Fibroblast of pulmonary artery (primary cell): ENCODE measurements around the gene RALY.

Source experiments
- DNase-seq: peaks from one replicate; pipeline ENCODE4 v3.0.0-alpha.2; 2010; ENCODE audit warnings: low read depth
- H3K4me3 ChIP-seq: replicated peaks from 2 replicates; pipeline ENCODE4 v1.5.1; 2011; ENCODE audit warnings: low read depth, mild to moderate bottlenecking, control low read depth, low read length, moderate library complexity
- TF ChIP-seq, protein P1 (sequence below): IDR thresholded peaks from 2 replicates; pipeline ENCODE4 v1.5.1; 2011; ENCODE audit warnings: mild to moderate bottlenecking, control low read depth, low read length, inconsistent platforms; ENCODE audit errors: missing control alignments

Gene RALY

DNA sequence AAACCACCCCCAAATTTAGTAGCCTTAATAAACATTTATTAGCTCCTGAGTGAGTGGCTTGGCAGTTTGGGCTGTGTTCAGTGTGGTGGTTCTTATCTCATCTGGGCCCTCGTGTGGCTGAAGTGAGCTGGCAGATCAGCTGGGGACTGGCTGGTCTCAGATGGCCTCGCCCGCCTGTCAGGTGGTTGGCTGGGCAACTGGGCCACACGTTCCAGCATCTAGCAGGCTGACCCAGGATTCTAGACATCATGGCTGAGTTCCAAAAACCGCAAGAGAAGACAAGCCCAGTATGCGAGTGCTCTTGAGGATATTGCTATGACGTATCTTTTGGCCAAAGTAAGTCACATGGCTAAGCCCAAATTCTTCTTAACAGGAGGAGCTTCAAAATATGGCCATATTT is 89.4 kb downstream of the RALY start:
- peak; percentile 96 for DNase-seq
- TF ChIP-seq, protein P1, sequence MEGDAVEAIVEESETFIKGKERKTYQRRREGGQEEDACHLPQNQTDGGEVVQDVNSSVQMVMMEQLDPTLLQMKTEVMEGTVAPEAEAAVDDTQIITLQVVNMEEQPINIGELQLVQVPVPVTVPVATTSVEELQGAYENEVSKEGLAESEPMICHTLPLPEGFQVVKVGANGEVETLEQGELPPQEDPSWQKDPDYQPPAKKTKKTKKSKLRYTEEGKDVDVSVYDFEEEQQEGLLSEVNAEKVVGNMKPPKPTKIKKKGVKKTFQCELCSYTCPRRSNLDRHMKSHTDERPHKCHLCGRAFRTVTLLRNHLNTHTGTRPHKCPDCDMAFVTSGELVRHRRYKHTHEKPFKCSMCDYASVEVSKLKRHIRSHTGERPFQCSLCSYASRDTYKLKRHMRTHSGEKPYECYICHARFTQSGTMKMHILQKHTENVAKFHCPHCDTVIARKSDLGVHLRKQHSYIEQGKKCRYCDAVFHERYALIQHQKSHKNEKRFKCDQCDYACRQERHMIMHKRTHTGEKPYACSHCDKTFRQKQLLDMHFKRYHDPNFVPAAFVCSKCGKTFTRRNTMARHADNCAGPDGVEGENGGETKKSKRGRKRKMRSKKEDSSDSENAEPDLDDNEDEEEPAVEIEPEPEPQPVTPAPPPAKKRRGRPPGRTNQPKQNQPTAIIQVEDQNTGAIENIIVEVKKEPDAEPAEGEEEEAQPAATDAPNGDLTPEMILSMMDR = peak; percentile 5

DNA sequence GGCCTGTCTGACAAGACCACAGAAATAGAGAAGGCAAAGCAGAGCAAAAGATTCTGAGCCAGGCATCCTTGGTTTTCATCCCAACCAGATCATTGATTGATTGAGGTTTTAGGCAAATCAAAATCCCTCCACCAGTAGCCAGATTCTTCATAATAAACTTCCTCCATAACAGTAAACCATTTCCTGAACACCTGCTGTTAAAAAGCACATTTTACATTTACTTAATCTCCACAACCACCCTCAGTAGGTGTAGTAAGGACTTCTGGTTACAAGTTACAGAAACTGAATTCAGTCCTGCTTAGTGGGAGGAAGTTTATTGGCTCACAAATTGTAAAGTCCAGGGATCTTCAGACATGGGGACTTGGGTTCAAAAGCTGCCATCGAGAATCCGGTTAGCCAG is 90.1 kb downstream of the RALY start:
- no peak overlapping the region for H3K4me3 ChIP-seq
- DNase-seq = no peak
- TF ChIP-seq, protein P1 = no peak

More for the DNA sequence above, 89.4 kb downstream of the RALY start:
- H3K4me3 ChIP-seq = no peak overlapping the region

DNA sequence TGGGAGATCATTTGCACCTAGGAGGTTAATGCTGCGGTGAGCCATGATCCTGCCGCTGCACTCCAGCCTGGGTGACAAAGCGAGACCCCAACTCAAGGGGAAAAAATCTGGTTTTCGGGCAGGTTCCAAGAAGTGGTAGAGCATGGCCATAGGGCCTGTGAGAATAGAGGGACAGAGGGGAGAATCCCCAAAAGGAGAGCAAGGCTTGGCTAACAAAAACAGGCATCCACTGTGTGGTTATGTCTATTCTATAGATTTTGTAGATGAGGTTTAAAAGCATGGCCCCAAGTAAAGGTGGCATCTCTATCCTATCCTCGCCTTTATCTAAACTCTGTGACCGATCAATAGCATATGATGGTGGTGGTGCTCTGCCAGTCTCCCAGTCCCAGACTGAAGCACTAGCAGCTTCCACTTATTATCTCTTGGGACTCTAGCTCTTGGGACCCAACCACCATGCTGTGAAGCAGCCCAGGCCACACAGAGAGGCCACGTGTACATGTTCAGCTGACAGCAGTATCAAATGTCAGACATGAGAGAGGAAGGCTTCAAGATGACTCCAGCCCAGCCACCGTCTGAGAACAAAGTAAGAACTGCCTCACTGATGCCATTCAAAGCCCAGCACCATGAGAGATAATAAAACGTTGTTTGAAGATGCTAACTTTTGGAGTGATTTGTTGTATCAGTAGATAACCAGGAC is 90.7 kb downstream of the RALY start:
- TF ChIP-seq, protein P1 = no peak
- no peak for DNase-seq
- H3K4me3 ChIP-seq = no peak overlapping the region

DNA sequence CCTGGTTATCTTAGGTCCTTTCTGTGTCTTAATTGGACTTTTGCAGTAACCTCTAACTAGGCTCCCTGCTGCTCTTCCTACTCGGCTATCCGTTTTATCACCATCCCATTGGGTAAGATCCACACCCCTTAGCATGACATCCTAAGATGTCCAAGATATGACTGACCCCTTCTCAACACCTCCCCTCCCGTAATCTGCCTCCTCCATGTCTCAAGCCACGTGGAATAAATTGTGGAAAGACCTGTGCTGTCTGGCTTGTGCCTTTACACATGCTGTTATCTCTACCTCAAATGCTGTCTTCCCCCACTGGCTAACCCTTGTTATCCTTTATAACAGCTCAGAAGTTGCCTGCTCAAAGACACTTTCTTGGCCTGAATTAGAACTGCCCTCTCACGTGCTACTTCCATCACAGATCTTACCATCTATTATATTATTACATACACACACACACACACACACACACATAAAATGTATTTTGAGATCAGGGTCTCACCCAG is 91.9 kb downstream of the RALY start:
- TF ChIP-seq, protein P1 = no peak
- H3K4me3 ChIP-seq = no peak overlapping the region
- DNase-seq = no peak

DNA sequence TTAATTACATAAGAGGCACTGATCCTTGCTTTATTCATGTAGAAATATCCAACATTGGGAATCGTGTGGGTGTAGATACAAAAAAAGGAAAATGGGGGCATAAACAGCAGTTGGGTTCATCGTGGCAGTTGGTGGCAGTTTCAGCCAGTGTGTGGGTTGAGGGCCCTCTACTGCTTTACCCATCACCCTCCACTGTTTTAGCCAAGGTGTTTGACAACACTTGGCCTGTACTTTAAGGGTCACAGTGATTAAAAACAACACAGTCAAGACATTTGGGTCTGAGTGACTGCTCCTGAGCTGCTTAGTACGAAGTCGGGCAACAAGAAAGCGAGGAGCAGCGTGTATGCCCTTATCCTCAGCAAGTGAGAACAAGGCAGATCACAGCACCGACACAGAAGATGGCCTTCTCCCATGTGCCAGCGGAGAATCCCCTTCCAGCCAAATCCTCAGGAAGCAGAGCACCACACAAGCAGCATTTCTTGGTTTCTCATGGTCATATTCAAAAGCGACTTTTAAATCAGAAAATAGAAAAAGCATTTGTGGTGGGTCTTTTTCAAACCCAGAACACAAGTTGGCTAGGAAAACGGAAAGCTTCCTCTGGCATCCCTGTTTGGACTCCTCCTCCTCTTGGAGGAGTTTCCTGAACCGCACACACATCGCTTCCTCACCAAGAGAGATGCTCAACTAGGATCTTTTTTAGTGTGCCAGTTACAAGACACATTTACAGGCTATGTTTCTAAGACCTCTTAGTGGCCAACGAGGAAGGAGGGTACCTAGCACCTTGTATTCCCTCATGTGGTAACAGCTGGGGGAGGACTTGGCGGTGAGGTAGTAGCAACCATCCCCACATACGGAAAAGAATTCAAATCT is 94.8 kb downstream of the RALY start:
- TF ChIP-seq, protein P1 = no peak
- no peak for DNase-seq
- no peak overlapping the region for H3K4me3 ChIP-seq

DNA sequence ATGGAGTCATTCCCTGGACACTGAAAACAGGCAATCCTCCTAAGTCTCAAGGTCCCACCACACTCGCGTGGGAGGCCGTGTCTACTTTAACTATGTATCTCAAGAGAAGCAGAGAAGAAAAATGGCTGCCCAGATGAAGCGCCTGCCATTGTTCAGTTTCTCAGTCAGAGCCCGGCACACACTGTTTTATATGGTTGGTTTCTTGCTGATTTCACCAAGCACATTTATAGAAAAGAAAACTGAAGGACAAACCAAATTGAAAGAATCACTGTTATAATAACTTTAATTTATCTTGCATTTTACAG is 95.4 kb downstream of the RALY start:
- DNase-seq = no peak
- H3K4me3 ChIP-seq = no peak overlapping the region
- TF ChIP-seq, protein P1 = no peak
